ENCODE results near the gene UBE2E3. TPM values are rescaled to one million over a fixed set of nuclear protein-coding genes. Genes with fewer than 3 reads are reported as not detected.

Gene UBE2E3
- total and polyA plus RNA-seq, 2 of the 13 experiments (the other 11 are each of a cell fraction or from before 2014, with no cell fraction given): 45.7 to 92.6 TPM

DNA sequence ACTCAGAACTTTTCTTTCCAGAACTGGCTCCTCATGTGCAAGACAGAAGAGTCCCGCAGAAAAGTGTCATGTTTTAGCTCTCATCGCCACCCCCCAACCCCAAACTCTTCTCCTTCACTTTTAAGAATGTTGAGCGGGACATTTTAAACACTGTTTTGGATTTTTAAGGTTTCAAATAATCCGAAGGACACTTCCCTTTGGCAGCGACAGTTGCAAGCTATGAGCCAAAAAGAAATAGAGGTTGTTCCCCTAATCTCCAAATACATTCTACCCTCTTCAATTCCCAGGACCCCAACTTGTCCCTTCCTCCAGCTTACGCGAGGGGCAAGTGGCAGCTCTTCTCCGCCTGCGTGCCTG, 678 bp upstream of the UBE2E3 start (continued):
- TF ChIP-seq, protein P1, sequence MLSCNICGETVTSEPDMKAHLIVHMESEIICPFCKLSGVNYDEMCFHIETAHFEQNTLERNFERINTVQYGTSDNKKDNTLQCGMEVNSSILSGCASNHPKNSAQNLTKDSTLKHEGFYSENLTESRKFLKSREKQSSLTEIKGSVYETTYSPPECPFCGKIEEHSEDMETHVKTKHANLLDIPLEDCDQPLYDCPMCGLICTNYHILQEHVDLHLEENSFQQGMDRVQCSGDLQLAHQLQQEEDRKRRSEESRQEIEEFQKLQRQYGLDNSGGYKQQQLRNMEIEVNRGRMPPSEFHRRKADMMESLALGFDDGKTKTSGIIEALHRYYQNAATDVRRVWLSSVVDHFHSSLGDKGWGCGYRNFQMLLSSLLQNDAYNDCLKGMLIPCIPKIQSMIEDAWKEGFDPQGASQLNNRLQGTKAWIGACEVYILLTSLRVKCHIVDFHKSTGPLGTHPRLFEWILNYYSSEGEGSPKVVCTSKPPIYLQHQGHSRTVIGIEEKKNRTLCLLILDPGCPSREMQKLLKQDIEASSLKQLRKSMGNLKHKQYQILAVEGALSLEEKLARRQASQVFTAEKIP (CRISPR knock-in tag; IDR thresholded peaks at IDR 0.05; ENCODE audit: borderline replicate concordance): no peak
- TF ChIP-seq, protein P2, sequence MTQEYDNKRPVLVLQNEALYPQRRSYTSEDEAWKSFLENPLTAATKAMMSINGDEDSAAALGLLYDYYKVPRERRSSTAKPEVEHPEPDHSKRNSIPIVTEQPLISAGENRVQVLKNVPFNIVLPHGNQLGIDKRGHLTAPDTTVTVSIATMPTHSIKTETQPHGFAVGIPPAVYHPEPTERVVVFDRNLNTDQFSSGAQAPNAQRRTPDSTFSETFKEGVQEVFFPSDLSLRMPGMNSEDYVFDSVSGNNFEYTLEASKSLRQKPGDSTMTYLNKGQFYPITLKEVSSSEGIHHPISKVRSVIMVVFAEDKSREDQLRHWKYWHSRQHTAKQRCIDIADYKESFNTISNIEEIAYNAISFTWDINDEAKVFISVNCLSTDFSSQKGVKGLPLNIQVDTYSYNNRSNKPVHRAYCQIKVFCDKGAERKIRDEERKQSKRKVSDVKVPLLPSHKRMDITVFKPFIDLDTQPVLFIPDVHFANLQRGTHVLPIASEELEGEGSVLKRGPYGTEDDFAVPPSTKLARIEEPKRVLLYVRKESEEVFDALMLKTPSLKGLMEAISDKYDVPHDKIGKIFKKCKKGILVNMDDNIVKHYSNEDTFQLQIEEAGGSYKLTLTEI (CRISPR knock-in tag; conservative IDR thresholded peaks at IDR 0.05): no peak
- TF ChIP-seq, protein P3, sequence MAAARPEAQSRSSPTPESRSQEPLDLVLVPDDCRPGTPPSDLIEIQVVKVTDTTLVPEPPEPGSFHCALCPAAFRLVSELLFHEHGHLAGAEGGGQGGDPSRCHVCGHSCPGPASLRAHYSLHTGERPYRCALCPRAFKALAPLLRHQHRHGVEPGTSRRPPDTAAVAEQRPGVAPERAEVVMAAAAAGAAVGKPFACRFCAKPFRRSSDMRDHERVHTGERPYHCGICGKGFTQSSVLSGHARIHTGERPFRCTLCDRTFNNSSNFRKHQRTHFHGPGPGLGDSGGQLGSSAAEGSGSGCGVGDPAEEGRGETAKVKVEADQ (CRISPR knock-in tag; IDR thresholded peaks at IDR 0.05; ENCODE audit: borderline replicate concordance): no peak
- TF ChIP-seq SOX13 (IDR thresholded peaks at IDR 0.05): no peak
- TF ChIP-seq SOX13 (CRISPR knock-in tag; conservative IDR thresholded peaks at IDR 0.05 in 1 of 2, IDR thresholded peaks at IDR 0.05 in 1 of 2): 0 out of 4 replicates have a peak, but pooled peaks of 1 of the 2 experiments have one; percentile 20
- no peak for TF ChIP-seq ZMAT3 (CRISPR knock-in tag; conservative IDR thresholded peaks at IDR 0.05)
- TF ChIP-seq, protein P4, sequence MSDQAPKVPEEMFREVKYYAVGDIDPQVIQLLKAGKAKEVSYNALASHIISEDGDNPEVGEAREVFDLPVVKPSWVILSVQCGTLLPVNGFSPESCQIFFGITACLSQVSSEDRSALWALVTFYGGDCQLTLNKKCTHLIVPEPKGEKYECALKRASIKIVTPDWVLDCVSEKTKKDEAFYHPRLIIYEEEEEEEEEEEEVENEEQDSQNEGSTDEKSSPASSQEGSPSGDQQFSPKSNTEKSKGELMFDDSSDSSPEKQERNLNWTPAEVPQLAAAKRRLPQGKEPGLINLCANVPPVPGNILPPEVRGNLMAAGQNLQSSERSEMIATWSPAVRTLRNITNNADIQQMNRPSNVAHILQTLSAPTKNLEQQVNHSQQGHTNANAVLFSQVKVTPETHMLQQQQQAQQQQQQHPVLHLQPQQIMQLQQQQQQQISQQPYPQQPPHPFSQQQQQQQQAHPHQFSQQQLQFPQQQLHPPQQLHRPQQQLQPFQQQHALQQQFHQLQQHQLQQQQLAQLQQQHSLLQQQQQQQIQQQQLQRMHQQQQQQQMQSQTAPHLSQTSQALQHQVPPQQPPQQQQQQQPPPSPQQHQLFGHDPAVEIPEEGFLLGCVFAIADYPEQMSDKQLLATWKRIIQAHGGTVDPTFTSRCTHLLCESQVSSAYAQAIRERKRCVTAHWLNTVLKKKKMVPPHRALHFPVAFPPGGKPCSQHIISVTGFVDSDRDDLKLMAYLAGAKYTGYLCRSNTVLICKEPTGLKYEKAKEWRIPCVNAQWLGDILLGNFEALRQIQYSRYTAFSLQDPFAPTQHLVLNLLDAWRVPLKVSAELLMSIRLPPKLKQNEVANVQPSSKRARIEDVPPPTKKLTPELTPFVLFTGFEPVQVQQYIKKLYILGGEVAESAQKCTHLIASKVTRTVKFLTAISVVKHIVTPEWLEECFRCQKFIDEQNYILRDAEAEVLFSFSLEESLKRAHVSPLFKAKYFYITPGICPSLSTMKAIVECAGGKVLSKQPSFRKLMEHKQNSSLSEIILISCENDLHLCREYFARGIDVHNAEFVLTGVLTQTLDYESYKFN (CRISPR knock-in tag; conservative IDR thresholded peaks at IDR 0.05): peak; percentile 22; the same call in 1 of the 2 replicates
- TF ChIP-seq ESRRA (CRISPR knock-in tag; IDR thresholded peaks at IDR 0.05; ENCODE audit: low read depth): no peak
- TF ChIP-seq SMYD3 (CRISPR knock-in tag; IDR thresholded peaks at IDR 0.05): peak; percentile 64; the same call in 1 of the 2 replicates
- no peak for TF ChIP-seq ZNF660 (CRISPR knock-in tag; IDR thresholded peaks at IDR 0.05; ENCODE audit: borderline replicate concordance, low read depth)
- TF ChIP-seq MBNL3 (CRISPR knock-in tag; conservative IDR thresholded peaks at IDR 0.05): no peak
- no peak for TF ChIP-seq MEF2D (CRISPR knock-in tag; IDR thresholded peaks at IDR 0.05)
- 0 out of 2 replicates have a peak, but pooled peaks have one; percentile 66 for TF ChIP-seq MED13 (CRISPR knock-in tag; IDR thresholded peaks at IDR 0.05)
- no peak for TF ChIP-seq SIX1 (CRISPR knock-in tag; IDR thresholded peaks at IDR 0.05; ENCODE audit: borderline replicate concordance)
- no peak for TF ChIP-seq NRL (CRISPR knock-in tag; IDR thresholded peaks at IDR 0.05; ENCODE audit: borderline replicate concordance)
- TF ChIP-seq, protein P5, sequence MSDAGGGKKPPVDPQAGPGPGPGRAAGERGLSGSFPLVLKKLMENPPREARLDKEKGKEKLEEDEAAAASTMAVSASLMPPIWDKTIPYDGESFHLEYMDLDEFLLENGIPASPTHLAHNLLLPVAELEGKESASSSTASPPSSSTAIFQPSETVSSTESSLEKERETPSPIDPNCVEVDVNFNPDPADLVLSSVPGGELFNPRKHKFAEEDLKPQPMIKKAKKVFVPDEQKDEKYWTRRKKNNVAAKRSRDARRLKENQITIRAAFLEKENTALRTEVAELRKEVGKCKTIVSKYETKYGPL (CRISPR knock-in tag; IDR thresholded peaks at IDR 0.05): no peak
- no peak for TF ChIP-seq MTA1 (CRISPR knock-in tag; IDR thresholded peaks at IDR 0.05; ENCODE audit: borderline replicate concordance)
- no peak for TF ChIP-seq NFE2 (CRISPR knock-in tag; IDR thresholded peaks at IDR 0.05)
- no peak for TF ChIP-seq ZNF777 (CRISPR knock-in tag; IDR thresholded peaks at IDR 0.05)
- TF ChIP-seq HOXD1 (CRISPR knock-in tag; IDR thresholded peaks at IDR 0.05): no peak
- TF ChIP-seq ZNF747 (CRISPR knock-in tag; IDR thresholded peaks at IDR 0.05; ENCODE audit: borderline replicate concordance): no peak
- TF ChIP-seq ZBTB3 (CRISPR knock-in tag; IDR thresholded peaks at IDR 0.05; ENCODE audit: borderline replicate concordance, low read depth): 0 out of 2 replicates have a peak, but pooled peaks have one; percentile 27
